HEK293 (cell line): ENCODE data around the gene VPS13C.

Experiments used
- CTCF ChIP-seq: fragments of 450-650 bp; formaldehyde crosslinking; IDR thresholded peaks from 2 replicates; pipeline ENCODE4 v1.5.1; 2016; ENCODE audit warnings: missing biosample characterization, missing genetic modification characterization
- KLF9 ChIP-seq: fragments of 450-650 bp; formaldehyde crosslinking; IDR thresholded peaks from 2 replicates; pipeline ENCODE4 v1.5.1; 2016; ENCODE audit warnings: missing biosample characterization, missing genetic modification characterization, low read depth
- ZBTB17 ChIP-seq: fragments of 450-650 bp; formaldehyde crosslinking; IDR thresholded peaks from 2 replicates; pipeline ENCODE4 v1.5.1; 2016; ENCODE audit warnings: missing biosample characterization, missing genetic modification characterization
- ZNF146 ChIP-seq: fragments of 450-650 bp; formaldehyde crosslinking; IDR thresholded peaks from 2 replicates; pipeline ENCODE4 v1.5.1; 2016; ENCODE audit warnings: missing biosample characterization, missing genetic modification characterization
- ZNF366 ChIP-seq: fragments of 450-650 bp; formaldehyde crosslinking; conservative IDR thresholded peaks from 2 replicates; pipeline ENCODE4 v1.5.1; 2016; ENCODE audit warnings: missing biosample characterization, missing genetic modification characterization
- ZNF785 ChIP-seq: fragments of 450-650 bp; formaldehyde crosslinking; IDR thresholded peaks from 2 replicates; pipeline ENCODE4 v1.5.1; 2016; ENCODE audit warnings: missing biosample characterization, missing genetic modification characterization
- ZNF792 ChIP-seq: fragments of 450-650 bp; formaldehyde crosslinking; IDR thresholded peaks from 2 replicates; pipeline ENCODE4 v1.5.1; 2016; ENCODE audit warnings: missing biosample characterization, missing genetic modification characterization
- ZSCAN23 ChIP-seq: fragments of 450-650 bp; formaldehyde crosslinking; IDR thresholded peaks from 2 replicates; pipeline ENCODE4 v1.5.1; 2016; ENCODE audit warnings: missing biosample characterization, missing genetic modification characterization
- ZSCAN30 ChIP-seq: fragments of 450-650 bp; IDR thresholded peaks from 2 replicates; pipeline ENCODE4 v1.5.1; 2018; ENCODE audit warnings: missing biosample characterization, mild to moderate bottlenecking, missing genetic modification characterization, moderate library complexity
- TF ChIP-seq, protein P1 (sequence below): fragments of 450-650 bp; formaldehyde crosslinking; conservative IDR thresholded peaks from 2 replicates; pipeline ENCODE4 v1.5.1; 2016; ENCODE audit warnings: low read depth, missing biosample characterization, missing genetic modification characterization

DNA sequence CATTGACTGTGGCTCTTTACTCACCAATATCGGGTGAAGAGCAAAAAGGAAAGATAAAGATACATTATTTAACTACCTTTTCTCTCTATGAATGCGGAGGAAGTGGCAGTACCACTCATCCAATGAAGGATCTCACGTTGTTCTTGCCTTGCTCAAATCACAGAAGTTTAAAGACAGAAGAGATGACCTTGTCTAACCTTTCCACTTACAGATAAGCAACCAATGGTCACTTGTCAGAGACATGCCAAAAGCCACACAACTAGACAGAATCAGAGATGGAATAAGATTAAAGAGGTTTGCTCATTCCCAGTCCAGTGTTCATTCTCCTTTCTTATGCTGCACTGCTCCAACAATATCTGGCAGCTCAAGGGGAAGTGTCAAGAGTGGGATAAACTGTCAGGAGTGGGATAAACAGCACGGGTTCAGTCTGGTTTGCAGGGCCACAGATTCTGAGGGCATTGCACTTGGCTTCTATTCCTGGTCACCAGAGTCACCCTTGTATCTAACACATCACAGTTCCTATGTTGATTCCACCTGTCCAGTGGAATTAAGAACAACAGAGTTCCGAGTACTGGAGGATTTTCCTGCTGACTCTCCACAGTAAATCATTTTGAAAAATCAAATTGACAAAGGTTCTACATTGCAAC is 6.7 kb downstream of the VPS13C start:
- TF ChIP-seq CTCF (tag by site-specific recombination) (no peak), ZNF146 (tag by site-specific recombination) (no peak), ZSCAN30 (tag by site-specific recombination) (no peak), ZNF792 (tag by site-specific recombination) (no peak), ZNF785 (tag by site-specific recombination) (no peak), ZSCAN23 (tag by site-specific recombination) (no peak), ZNF366 (tag by site-specific recombination) (no peak), ZBTB17 (tag by site-specific recombination) (no peak), KLF9 (tag by site-specific recombination) (no peak)
- TF ChIP-seq, protein P1, sequence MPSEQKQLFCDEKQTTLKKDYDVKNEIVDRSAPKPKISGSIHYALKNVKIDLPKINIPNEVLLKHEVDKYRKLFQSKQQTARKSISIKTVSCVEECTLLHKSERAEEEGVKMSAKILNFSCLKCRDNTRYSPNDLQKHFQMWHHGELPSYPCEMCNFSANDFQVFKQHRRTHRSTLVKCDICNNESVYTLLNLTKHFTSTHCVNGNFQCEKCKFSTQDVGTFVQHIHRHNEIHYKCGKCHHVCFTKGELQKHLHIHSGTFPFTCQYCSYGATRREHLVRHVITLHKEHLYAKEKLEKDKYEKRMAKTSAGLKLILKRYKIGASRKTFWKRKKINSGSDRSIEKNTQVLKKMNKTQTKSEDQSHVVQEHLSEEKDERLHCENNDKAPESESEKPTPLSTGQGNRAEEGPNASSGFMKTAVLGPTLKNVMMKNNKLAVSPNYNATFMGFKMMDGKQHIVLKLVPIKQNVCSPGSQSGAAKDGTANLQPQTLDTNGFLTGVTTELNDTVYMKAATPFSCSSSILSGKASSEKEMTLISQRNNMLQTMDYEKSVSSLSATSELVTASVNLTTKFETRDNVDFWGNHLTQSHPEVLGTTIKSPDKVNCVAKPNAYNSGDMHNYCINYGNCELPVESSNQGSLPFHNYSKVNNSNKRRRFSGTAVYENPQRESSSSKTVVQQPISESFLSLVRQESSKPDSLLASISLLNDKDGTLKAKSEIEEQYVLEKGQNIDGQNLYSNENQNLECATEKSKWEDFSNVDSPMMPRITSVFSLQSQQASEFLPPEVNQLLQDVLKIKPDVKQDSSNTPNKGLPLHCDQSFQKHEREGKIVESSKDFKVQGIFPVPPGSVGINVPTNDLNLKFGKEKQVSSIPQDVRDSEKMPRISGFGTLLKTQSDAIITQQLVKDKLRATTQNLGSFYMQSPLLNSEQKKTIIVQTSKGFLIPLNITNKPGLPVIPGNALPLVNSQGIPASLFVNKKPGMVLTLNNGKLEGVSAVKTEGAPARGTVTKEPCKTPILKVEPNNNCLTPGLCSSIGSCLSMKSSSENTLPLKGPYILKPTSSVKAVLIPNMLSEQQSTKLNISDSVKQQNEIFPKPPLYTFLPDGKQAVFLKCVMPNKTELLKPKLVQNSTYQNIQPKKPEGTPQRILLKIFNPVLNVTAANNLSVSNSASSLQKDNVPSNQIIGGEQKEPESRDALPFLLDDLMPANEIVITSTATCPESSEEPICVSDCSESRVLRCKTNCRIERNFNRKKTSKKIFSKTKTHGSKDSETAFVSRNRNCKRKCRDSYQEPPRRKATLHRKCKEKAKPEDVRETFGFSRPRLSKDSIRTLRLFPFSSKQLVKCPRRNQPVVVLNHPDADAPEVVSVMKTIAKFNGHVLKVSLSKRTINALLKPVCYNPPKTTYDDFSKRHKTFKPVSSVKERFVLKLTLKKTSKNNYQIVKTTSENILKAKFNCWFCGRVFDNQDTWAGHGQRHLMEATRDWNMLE (tag by site-specific recombination) = no peak
